Testis (tissue), 3 donors: ENCODE results near the gene CWH43. TPM values are rescaled to one million over a fixed set of nuclear protein-coding genes. Genes with fewer than 3 reads are reported as not detected.
A peak's percentile ranks its signal among the peaks of the same experiment; 100 is the strongest.

ENCODE experiments used
- DNase-seq: peaks from one replicate; pipeline ENCODE4 v3.0.0-alpha.2; 2019
- H3K27ac ChIP-seq, 2 donors: fragments of 200-600 bp; sonication (generic); one replicate each; pipeline ENCODE4 v1.5.1; 2019
- H3K27me3 ChIP-seq: fragments of 200-600 bp; sonication (generic); one replicate; pipeline ENCODE4 v1.5.1; 2019
- H3K36me3 ChIP-seq: fragments of 200-600 bp; sonication (generic); one replicate; pipeline ENCODE4 v1.5.1; 2017; ENCODE audit warnings: low read depth; ENCODE audit errors: missing control alignments
- H3K4me1 ChIP-seq: fragments of 200-600 bp; sonication (generic); one replicate; pipeline ENCODE4 v1.5.1; 2019
- H3K4me3 ChIP-seq, 2 donors: fragments of 200-600 bp; sonication (generic); one replicate each; pipeline ENCODE4 v1.5.1; 2017 to 2019
- H3K9me3 ChIP-seq: fragments of 200-600 bp; sonication (generic); one replicate; pipeline ENCODE4 v1.5.1; 2017
- POLR2A ChIP-seq: fragments of 450-650 bp; IDR thresholded peaks from one replicate; pipeline ENCODE4 v1.6.1; 2017; ENCODE audit warnings: antibody characterized with exemption, mild to moderate bottlenecking, moderate library complexity
- WGBS, 2 donors: methylation state at CpG; one replicate each; pipeline ENCODE4 v1.1.5; 2018; 5-methylcytosine and 5-hydroxymethylcytosine counted together
- intact Hi-C: fragments of 100-400 bp; cut with DNase I; formaldehyde crosslinking; loops from one replicate; pipeline ENCODE4 v1.15.1; 2023; ENCODE audit warnings: low total_unique reads
- polyA plus RNA-seq: library from polyadenylated mRNA; stranded (reverse); fragments of 350-450 nt; fragmentation: Illumina TruSeq; extraction: RNeasy Lipid Tissue Mini Kit (QIAGEN cat#74804); gene quantifications from one replicate; pipeline ENCODE4 v1.2.3, GENCODE V29; 2014; ENCODE audit warnings: low read depth, low replicate concordance; ENCODE audit not compliant: insufficient read depth
- total RNA-seq, 2 donors: library from RNA; depleted of rRNA; stranded (reverse); fragments of >200 nt; gene quantifications; one replicate each; pipeline ENCODE4 v1.2.3, GENCODE V29; 2016
- TF ChIP-seq, protein P1 (sequence below), 3 experiments: fragments of 450-650 bp in 2 of 3; fragments of 200-600 bp in 1 of 3; sonication (generic) in 1 of 3; IDR thresholded peaks; one replicate each; pipeline ENCODE4 v1.5.1; 2016 to 2019; ENCODE audit warnings: antibody characterized with exemption in 3 of 3, mild to moderate bottlenecking in 2 of 3, moderate library complexity in 1 of 3

Gene CWH43
- total and polyA plus RNA-seq, 3 donors from 2014 or later: 0.25 to 1.2 TPM; not detected in 1

DNA sequence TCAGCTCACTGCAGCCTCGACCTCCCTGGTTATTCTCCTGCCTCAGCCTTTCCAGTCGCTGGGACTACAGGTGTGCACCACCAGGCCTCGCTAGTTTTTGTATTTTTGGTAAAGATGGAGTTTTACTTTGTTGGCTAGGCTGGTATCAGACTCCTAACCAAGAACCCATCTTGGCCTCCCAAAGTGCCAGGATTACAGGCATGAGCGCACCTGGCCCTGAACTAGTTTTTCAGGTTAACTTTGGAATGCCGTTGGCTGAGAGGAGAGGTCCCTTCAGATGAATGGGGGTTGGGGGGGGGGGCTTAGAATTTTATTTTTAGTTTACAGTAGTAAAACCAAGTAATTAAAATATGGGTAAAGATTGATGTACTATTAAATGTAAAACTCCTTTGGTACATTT, 23.4 kb upstream of the CWH43 start:
- H3K36me3 ChIP-seq: no peaks in the 10 kb centered on the region
- no peak for DNase-seq
- H3K4me1 ChIP-seq: no peaks in the 10 kb centered on the region
- intact Hi-C loops: loop anchor here (5.0 kb wide), 1 partner anchor 385 kb away; no protein-coding TSS in a partner anchor
- no peaks in the 10 kb centered on the region for H3K27me3 ChIP-seq
- no peak overlapping the region for H3K4me3 ChIP-seq
- no peak overlapping the region for H3K27ac ChIP-seq
- no peak for TF ChIP-seq POLR2A
- TF ChIP-seq, protein P1, sequence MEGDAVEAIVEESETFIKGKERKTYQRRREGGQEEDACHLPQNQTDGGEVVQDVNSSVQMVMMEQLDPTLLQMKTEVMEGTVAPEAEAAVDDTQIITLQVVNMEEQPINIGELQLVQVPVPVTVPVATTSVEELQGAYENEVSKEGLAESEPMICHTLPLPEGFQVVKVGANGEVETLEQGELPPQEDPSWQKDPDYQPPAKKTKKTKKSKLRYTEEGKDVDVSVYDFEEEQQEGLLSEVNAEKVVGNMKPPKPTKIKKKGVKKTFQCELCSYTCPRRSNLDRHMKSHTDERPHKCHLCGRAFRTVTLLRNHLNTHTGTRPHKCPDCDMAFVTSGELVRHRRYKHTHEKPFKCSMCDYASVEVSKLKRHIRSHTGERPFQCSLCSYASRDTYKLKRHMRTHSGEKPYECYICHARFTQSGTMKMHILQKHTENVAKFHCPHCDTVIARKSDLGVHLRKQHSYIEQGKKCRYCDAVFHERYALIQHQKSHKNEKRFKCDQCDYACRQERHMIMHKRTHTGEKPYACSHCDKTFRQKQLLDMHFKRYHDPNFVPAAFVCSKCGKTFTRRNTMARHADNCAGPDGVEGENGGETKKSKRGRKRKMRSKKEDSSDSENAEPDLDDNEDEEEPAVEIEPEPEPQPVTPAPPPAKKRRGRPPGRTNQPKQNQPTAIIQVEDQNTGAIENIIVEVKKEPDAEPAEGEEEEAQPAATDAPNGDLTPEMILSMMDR (IDR thresholded peaks at IDR 0.05): no peak
- 86 to 93% methylated on average over 5 of the region's 5 CpGs for WGBS, 2 donors
- no peaks in the 10 kb centered on the region for H3K9me3 ChIP-seq

DNA sequence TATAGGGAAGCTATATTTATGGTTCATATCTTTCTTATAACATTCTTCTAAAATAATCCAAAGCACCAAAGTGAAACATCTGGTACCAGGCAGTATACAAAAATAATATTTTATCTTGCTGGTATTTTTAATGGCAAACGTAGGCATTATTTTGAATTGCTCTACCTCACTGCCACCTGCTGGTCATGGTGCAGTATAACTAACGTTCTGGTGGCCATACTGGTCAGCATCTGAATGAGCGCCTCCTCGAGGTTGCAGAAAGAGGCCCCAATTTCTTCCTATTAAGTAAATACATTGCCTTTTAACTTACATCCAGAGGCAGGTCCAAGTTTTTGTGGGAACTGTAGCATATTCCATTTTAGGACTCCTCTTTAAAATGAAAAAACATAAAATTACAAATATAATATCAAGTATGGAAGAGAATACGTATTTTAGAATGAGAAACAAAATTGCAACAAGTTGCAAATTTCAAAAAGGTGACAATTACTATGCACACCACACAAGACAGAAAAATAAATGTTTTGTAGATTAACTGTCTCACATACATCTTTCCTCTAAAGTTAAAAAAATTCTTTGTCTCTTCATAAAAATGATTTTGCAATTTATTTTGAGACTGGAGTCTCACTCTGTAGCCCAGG, 22.9 kb upstream of the CWH43 start:
- Histone ChIP-seq H3K4me3 (no peak overlapping the region), H3K27ac (no peak overlapping the region), H3K27me3 (no peaks in the 10 kb centered on the region), H3K36me3 (no peaks in the 10 kb centered on the region), H3K9me3 (no peaks in the 10 kb centered on the region), H3K4me1 (no peaks in the 10 kb centered on the region)
- DNase-seq: peak; percentile 81
- intact Hi-C loops: loop anchor here (5.0 kb wide), 1 partner anchor 386 kb away; no protein-coding TSS in a partner anchor
- TF ChIP-seq POLR2A: no peak
- TF ChIP-seq, protein P1 (IDR thresholded peaks at IDR 0.05): peak; percentile 88 to 94 (median 92)
- 13 to 19% methylated on average over 5 of the region's 5 CpGs for WGBS, 2 donors

DNA sequence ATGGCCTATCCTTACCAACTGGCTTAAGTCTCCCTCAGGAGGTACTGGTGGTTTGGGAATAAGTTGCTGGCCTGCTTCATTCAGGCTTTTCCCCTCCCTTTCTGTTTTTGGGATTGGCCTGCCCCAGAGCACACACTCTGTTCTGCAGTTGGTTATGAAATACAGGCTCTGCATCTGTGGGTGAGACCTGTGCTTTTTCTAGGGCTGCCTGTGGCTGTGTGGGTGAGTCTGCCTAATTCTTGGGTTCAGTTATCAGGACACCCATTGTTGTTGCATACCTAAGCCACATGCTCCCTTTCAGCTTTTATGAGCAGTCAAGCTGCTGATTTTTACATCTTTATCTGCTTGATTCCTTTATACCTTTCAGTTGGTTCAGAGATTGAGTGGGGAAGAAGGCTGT, 19.0 kb upstream of the CWH43 start:
- H3K27ac ChIP-seq: no peak overlapping the region
- no peaks in the 10 kb centered on the region for H3K27me3 ChIP-seq
- H3K9me3 ChIP-seq: no peaks in the 10 kb centered on the region
- H3K36me3 ChIP-seq: no peaks in the 10 kb centered on the region
- DNase-seq: no peak
- TF ChIP-seq, protein P1 (IDR thresholded peaks at IDR 0.05): no peak
- TF ChIP-seq POLR2A: no peak
- intact Hi-C loops: no loop called here
- H3K4me1 ChIP-seq: no peaks in the 10 kb centered on the region
- no peak overlapping the region for H3K4me3 ChIP-seq

DNA sequence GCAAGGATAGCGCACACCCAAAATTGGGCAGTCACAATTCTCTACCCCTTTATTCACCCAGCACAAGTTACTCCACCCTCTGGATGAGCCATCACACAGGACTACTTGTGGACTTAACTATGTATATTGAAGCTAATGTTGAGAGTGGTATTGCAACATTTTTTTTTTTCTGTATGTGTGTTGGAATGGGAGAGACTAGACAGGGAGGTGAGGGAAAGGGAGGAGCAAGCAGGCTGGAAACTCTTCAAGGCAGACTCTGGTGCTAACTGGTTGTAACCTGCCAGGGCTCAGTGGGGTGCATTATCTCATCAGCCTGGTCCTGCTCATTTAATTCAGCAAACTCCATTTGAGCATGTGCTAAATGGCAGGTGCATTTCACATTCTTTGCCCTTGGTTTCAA, 18.4 kb upstream of the CWH43 start:
- intact Hi-C loops: no loop called here
- Histone ChIP-seq H3K9me3 (no peaks in the 10 kb centered on the region), H3K36me3 (no peaks in the 10 kb centered on the region), H3K27me3 (no peaks in the 10 kb centered on the region), H3K4me3 (no peak overlapping the region), H3K27ac (no peak overlapping the region), H3K4me1 (no peaks in the 10 kb centered on the region)
- no peak for TF ChIP-seq POLR2A
- TF ChIP-seq, protein P1 (IDR thresholded peaks at IDR 0.05): no peak
- DNase-seq: no peak
- 86 to 100% methylated on average over 1 of the region's 1 CpG for WGBS, 2 donors

DNA sequence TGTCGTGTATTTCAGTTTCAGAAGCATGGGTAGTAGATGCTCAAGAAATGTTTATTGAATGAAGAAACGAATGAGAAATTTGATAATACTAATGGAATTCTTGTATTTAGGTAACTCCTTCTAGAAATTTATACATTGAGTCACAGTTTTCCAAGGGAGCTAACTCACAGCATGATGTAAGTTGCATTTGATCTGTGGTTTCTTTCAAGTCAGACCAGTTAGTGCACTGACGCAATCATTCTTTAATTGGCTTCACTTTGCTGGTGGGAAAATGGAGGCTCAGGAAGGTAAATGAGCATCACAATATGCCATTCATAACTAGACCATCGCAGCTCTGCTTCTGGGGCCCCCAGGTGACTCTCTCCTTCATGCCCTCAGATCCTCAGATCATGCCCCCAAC, 17.3 kb upstream of the CWH43 start:
- DNase-seq: no peak
- no peak overlapping the region for H3K27ac ChIP-seq
- no peaks in the 10 kb centered on the region for H3K36me3 ChIP-seq
- H3K27me3 ChIP-seq: no peaks in the 10 kb centered on the region
- H3K4me1 ChIP-seq: no peaks in the 10 kb centered on the region
- intact Hi-C loops: no loop called here
- no peaks in the 10 kb centered on the region for H3K9me3 ChIP-seq
- WGBS, 2 donors: 82 to 83% methylated on average over 4 of the region's 4 CpGs
- no peak overlapping the region for H3K4me3 ChIP-seq
- TF ChIP-seq POLR2A: no peak
- TF ChIP-seq, protein P1 (IDR thresholded peaks at IDR 0.05): no peak
